Measurements from ENCODE around the gene UMODL1.

UMODL1 gene

GRCh38 chr21:42149656-42150473 lies 78.7 kb downstream of the UMODL1 start:
- DNase-seq (ENCODE audit: low read depth) = no peak

- DNase-seq (ENCODE audit: low read depth) = no peak
Measured at GRCh38 chr21:42150474-42151085, 79.5 kb downstream of the UMODL1 start.

- no peak for DNase-seq (ENCODE audit: low read depth)
Measured at GRCh38 chr21:42151148-42151947, 80.2 kb downstream of the UMODL1 start.

GRCh38 chr21:42151948-42152220 lies 80.8 kb downstream of the UMODL1 start:
- no peak for DNase-seq (ENCODE audit: low read depth)

GRCh38 chr21:42153046-42153686 lies 82.0 kb downstream of the UMODL1 start:
- DNase-seq (ENCODE audit: low read depth) = no peak

- DNase-seq (ENCODE audit: low read depth) = no peak
Measured at GRCh38 chr21:42153746-42154145, 82.6 kb downstream of the UMODL1 start.

GRCh38 chr21:42154237-42155044 lies 83.3 kb downstream of the UMODL1 start:
- DNase-seq (ENCODE audit: low read depth) = no peak

GRCh38 chr21:42155045-42155855 lies 84.1 kb downstream of the UMODL1 start:
- DNase-seq (ENCODE audit: low read depth) = no peak

- DNase-seq (ENCODE audit: low read depth) = no peak
Measured at GRCh38 chr21:42156690-42157605, 85.8 kb downstream of the UMODL1 start.

GRCh38 chr21:42157606-42158310 lies 86.6 kb downstream of the UMODL1 start:
- no peak for DNase-seq (ENCODE audit: low read depth)

GRCh38 chr21:42158846-42159245 lies 87.7 kb downstream of the UMODL1 start:
- DNase-seq (ENCODE audit: low read depth) = no peak

GRCh38 chr21:42159560-42160110 lies 88.5 kb downstream of the UMODL1 start:
- no peak for DNase-seq (ENCODE audit: low read depth)

- DNase-seq (ENCODE audit: low read depth) = no peak
Measured at GRCh38 chr21:42160111-42160721, 89.1 kb downstream of the UMODL1 start.

- DNase-seq (ENCODE audit: low read depth) = no peak
Measured at GRCh38 chr21:42160765-42161164, 89.6 kb downstream of the UMODL1 start.

- DNase-seq (ENCODE audit: low read depth) = no peak
Measured at GRCh38 chr21:42161401-42161955, 90.4 kb downstream of the UMODL1 start.

GRCh38 chr21:42161956-42162681 lies 91.0 kb downstream of the UMODL1 start:
- no peak for DNase-seq (ENCODE audit: low read depth)

GRCh38 chr21:42162831-42163510 lies 91.9 kb downstream of the UMODL1 start:
- no peak for DNase-seq (ENCODE audit: low read depth)
